ENCODE results near the gene NPC1. TPM values are rescaled to one million over a fixed set of nuclear protein-coding genes. Genes with fewer than 3 reads are reported as not detected.
A peak's percentile ranks its signal among the peaks of the same experiment; 100 is the strongest.

The NPC1 gene
- total RNA-seq, 1 experiment from 2014 or later: 38.3 TPM

GRCh38 chr18:23585007-23585871, 1.1 kb downstream of the NPC1 start (continued):
- TF ChIP-seq STAT6 (CRISPR knock-in tag; conservative IDR thresholded peaks at IDR 0.05; ENCODE audit: low read depth): no peak
- no peak for TF ChIP-seq ZNF423 (CRISPR knock-in tag; IDR thresholded peaks at IDR 0.05)
- TF ChIP-seq HMGXB4 (CRISPR knock-in tag; IDR thresholded peaks at IDR 0.05): no peak
- no peak for TF ChIP-seq CTCF (IDR thresholded peaks at IDR 0.05)
- no peak for TF ChIP-seq SOX15 (CRISPR knock-in tag; IDR thresholded peaks at IDR 0.05)

GRCh38 chr18:23584019-23584983, 2.0 kb downstream of the NPC1 start:
- CTCF ChIA-PET: interaction anchor here (0.6 to 1.2 kb wide), 2 partner anchors 35 to 437 kb away, joined by 3 to 4 read pairs; no protein-coding TSS in a partner anchor
- H3K27ac Mint-ChIP-seq: no peak overlapping the region

More at GRCh38 chr18:23584019-23584983, 2.0 kb downstream of the NPC1 start:
- H3K27me3 Mint-ChIP-seq (ENCODE audit: low read depth): no peaks in the 10 kb centered on the region
- DNase-seq (ENCODE audit: low spot score) (no peak), ATAC-seq (no peak)
- TF ChIP-seq AFF4 (CRISPR knock-in tag; IDR thresholded peaks at IDR 0.05; ENCODE audit: borderline replicate concordance): no peak
- no peak for TF ChIP-seq EMX1 (CRISPR knock-in tag; IDR thresholded peaks at IDR 0.05)
- TF ChIP-seq OVOL2 (CRISPR knock-in tag; IDR thresholded peaks at IDR 0.05; ENCODE audit: borderline replicate concordance): no peak
- TF ChIP-seq FOXJ3 (CRISPR knock-in tag; IDR thresholded peaks at IDR 0.05; ENCODE audit: borderline replicate concordance): no peak
- TF ChIP-seq KAT7 (CRISPR knock-in tag; IDR thresholded peaks at IDR 0.05; ENCODE audit: borderline replicate concordance): no peak
- TF ChIP-seq IRF2 (CRISPR knock-in tag; IDR thresholded peaks at IDR 0.05; ENCODE audit: borderline replicate concordance, low read depth): no peak
- no peak for TF ChIP-seq ZBTB43 (CRISPR knock-in tag; IDR thresholded peaks at IDR 0.05)
- no peak for TF ChIP-seq GRHL2 (CRISPR knock-in tag; IDR thresholded peaks at IDR 0.05; ENCODE audit: insufficient replicate concordance, severe bottlenecking)
- TF ChIP-seq ZNF512 (CRISPR knock-in tag; IDR thresholded peaks at IDR 0.05; ENCODE audit: borderline replicate concordance): no peak
- POLR2A ChIA-PET: no interaction called here
- no peaks in the 10 kb centered on the region for H3K9me3 Mint-ChIP-seq
- H3K4me3 Mint-ChIP-seq: peak overlapping the region; percentile 18; the same call in 1 of the 2 replicates
- peaks cover 39% of the 10 kb centered on the region for H3K4me1 Mint-ChIP-seq
- H3K36me3 Mint-ChIP-seq: no peaks in the 10 kb centered on the region
